ENCODE data around the gene PECR. TPM values are rescaled to one million over a fixed set of nuclear protein-coding genes. Genes with fewer than 3 reads are reported as not detected.

Gene PECR
- total RNA-seq, 4 donors from 2014 or later: 44.6 to 85.6 (median 54.3) TPM

DNA sequence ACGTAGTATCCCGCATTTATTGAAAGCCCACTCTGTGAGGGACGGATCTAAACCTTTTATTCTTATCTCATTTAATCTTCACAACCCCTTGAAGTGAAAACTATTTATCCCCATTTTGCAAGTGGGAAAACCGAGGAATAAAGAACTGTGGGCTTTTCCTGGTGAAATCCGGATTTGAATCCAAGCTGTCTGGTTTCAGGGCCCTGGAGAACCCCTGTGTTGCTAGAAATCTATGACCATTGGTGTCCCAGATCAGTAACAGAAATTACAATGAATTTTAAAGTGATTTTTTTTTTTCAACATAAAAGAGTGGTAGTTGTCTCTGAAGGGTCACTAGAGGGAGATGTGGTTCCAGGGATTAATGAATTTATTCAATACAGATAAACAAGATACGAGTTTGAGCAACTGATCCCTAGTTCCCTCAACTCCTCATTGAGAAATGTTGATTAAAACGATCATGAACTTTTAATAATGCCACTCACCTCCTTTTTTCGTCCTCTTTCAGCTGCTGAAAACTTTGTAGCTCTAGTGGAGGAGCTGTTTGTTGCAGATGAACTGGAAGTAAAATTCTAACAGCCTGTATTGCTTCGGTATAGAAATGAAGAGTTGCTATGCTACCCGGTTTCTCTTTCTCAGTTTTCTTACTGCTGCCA is 28.5 kb upstream of the PECR start:
- Histone ChIP-seq H3K4me1 (peaks cover 0 to 27% (median 2%) of the 10 kb centered on the region in 4 donors), H3K9me3 (no peaks in the 10 kb centered on the region), H3K36me3 (peaks cover 0 to 33% (median 0%) of the 10 kb centered on the region in 3 donors), H3K4me3 (peak overlapping the region; percentile 69 to 73 (median 72)), H3K27ac (peak overlapping the region; percentile 83 to 87 (median 85)), H3K27me3 (no peaks in the 10 kb centered on the region)
- DNase-seq: no peak
- TF ChIP-seq POLR2A (IDR thresholded peaks at IDR 0.05): no peak
- TF ChIP-seq CTCF (IDR thresholded peaks at IDR 0.05): peak in 5 of 6 experiments; percentile 32 to 58 (median 46)

GRCh38 chr2:216108967-216109921 is 27.6 kb upstream of the PECR start, which contains the start of gene XRCC5:
XRCC5 (plus strand) TSS chr2:216109348; CDS start chr2:216109437, 89 bp downstream.
- peaks cover 0 to 31% (median 0%) of the 10 kb centered on the region in 3 donors for H3K36me3 ChIP-seq
- peaks cover 0 to 24% (median 2%) of the 10 kb centered on the region in 4 donors for H3K4me1 ChIP-seq
- peak; percentile 90 to 99 (median 98) for DNase-seq
- peak within 1 kb of the TSS; percentile 69 to 73 (median 72) for H3K4me3 ChIP-seq
- H3K27me3 ChIP-seq: no peaks in the 10 kb centered on the region
- no peak for TF ChIP-seq CTCF (IDR thresholded peaks at IDR 0.05)
- TF ChIP-seq POLR2A (IDR thresholded peaks at IDR 0.05): peak in 1 of 2 donors; percentile 56
- H3K9me3 ChIP-seq: no peaks in the 10 kb centered on the region
- peak within 1 kb of the TSS; percentile 83 to 87 (median 85) for H3K27ac ChIP-seq

GRCh38 chr2:216108310-216108966 is 26.8 kb upstream of the PECR start:
- Histone ChIP-seq H3K4me1 (peaks cover 0 to 21% (median 2%) of the 10 kb centered on the region in 4 donors), H3K9me3 (no peaks in the 10 kb centered on the region), H3K36me3 (peaks cover 0 to 23% (median 0%) of the 10 kb centered on the region in 3 donors), H3K27ac (peak overlapping the region; percentile 37 to 87 (median 66)), H3K4me3 (peak overlapping the region in 3 of 4 donors; percentile 70 to 73 (median 73)), H3K27me3 (no peaks in the 10 kb centered on the region)
- TF ChIP-seq CTCF (IDR thresholded peaks at IDR 0.05) (no peak), POLR2A (IDR thresholded peaks at IDR 0.05) (no peak)
- DNase-seq: no peak

DNA sequence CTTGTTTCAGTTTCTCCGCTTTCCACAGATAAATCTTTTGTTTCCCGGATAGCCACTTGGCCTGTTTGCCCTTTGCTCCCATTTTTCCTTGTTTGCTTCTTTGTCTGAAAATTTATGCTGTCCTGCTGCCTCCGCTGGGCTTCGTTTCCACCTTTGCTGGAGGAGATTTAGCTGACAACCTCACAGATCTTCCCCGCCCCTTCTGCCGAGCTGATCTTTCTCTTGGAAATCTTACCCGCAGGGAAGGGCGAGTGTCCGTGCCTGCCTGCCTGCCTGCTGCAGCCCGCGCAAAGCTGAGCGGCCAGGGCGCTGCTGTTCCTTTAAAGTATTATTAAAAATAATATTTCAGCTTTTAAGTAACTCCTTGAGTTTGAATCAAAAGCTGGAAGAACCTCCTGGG is 26.2 kb upstream of the PECR start:
- DNase-seq: peak in 1 of 3 donors; percentile 57
- Histone ChIP-seq H3K4me3 (peak overlapping the region in 2 of 4 donors; percentile 23 to 73), H3K4me1 (peaks cover 0 to 21% (median 2%) of the 10 kb centered on the region in 4 donors), H3K36me3 (peaks cover 0 to 16% (median 0%) of the 10 kb centered on the region in 3 donors), H3K9me3 (no peaks in the 10 kb centered on the region), H3K27ac (peak overlapping the region in 2 of 4 donors; percentile 47 to 55), H3K27me3 (no peaks in the 10 kb centered on the region)
- TF ChIP-seq POLR2A (IDR thresholded peaks at IDR 0.05): no peak
- TF ChIP-seq CTCF (IDR thresholded peaks at IDR 0.05): no peak

DNA sequence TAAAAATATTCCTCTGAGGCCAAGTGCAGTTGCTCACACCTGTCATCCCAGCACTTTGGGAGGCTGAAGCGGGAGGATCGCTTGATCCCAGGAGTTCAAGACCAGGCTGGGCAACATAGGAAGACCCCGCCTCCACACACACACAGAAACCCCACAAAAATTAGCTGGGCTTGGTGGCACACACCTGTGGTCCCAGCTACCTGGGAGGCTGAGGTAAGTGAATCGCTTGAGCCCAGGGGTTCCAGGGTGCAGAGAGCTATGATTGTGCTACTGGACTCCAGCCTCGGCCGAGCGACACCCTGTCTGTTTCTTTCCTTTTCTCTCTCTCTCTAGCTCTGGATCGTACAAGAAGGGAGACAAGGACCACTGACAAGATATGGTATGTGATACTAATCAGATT is 25.7 kb upstream of the PECR start:
- Histone ChIP-seq H3K9me3 (no peaks in the 10 kb centered on the region), H3K36me3 (peaks cover 0 to 11% (median 0%) of the 10 kb centered on the region in 3 donors), H3K4me1 (peaks cover 0 to 18% (median 2%) of the 10 kb centered on the region in 4 donors), H3K27me3 (no peaks in the 10 kb centered on the region), H3K27ac (peak overlapping the region in 2 of 4 donors; percentile 47 to 55), H3K4me3 (peak overlapping the region in 2 of 4 donors; percentile 23 to 73)
- no peak for DNase-seq
- no peak for TF ChIP-seq POLR2A (IDR thresholded peaks at IDR 0.05)
- no peak for TF ChIP-seq CTCF (IDR thresholded peaks at IDR 0.05)

Data from Peyer's patch (tissue), 4 donors.